ENCODE measurements around the gene KCNN3. TPM values are rescaled to one million over a fixed set of nuclear protein-coding genes. Genes with fewer than 3 reads are reported as not detected.

Gene KCNN3
- total RNA-seq, 1 donor, result 0.09 TPM

DNA sequence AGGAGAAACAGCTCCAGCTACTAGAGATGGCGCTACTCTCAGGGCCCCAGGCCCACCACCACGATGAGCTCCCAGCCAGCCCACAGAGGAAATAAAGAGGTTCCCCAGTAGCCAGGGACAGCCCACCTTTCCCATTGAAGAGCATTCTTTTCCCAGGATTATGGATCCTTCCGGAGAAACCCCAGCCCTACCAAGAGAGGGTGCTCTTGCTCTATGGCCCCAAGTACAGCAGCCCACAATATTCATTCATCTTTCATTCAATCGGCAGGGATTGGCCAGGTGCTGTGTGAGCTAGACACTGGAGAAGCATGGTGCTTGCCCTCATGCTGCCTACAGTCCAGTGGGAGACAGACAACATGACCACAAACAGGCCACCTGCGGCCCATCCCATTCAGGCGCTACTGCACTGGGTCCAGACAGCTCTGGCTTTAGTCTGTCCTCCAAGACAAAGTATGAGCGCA, 36.6 kb upstream of the KCNN3 start:
- TF ChIP-seq, protein P1, sequence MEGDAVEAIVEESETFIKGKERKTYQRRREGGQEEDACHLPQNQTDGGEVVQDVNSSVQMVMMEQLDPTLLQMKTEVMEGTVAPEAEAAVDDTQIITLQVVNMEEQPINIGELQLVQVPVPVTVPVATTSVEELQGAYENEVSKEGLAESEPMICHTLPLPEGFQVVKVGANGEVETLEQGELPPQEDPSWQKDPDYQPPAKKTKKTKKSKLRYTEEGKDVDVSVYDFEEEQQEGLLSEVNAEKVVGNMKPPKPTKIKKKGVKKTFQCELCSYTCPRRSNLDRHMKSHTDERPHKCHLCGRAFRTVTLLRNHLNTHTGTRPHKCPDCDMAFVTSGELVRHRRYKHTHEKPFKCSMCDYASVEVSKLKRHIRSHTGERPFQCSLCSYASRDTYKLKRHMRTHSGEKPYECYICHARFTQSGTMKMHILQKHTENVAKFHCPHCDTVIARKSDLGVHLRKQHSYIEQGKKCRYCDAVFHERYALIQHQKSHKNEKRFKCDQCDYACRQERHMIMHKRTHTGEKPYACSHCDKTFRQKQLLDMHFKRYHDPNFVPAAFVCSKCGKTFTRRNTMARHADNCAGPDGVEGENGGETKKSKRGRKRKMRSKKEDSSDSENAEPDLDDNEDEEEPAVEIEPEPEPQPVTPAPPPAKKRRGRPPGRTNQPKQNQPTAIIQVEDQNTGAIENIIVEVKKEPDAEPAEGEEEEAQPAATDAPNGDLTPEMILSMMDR (IDR thresholded peaks at IDR 0.05; ENCODE audit: insufficient read depth, low read length), result peak; percentile 43
- H3K4me3 ChIP-seq (ENCODE audit: low read depth, low read length), result no peak overlapping the region
- no peak for DNase-seq (ENCODE audit: low read depth)

DNA sequence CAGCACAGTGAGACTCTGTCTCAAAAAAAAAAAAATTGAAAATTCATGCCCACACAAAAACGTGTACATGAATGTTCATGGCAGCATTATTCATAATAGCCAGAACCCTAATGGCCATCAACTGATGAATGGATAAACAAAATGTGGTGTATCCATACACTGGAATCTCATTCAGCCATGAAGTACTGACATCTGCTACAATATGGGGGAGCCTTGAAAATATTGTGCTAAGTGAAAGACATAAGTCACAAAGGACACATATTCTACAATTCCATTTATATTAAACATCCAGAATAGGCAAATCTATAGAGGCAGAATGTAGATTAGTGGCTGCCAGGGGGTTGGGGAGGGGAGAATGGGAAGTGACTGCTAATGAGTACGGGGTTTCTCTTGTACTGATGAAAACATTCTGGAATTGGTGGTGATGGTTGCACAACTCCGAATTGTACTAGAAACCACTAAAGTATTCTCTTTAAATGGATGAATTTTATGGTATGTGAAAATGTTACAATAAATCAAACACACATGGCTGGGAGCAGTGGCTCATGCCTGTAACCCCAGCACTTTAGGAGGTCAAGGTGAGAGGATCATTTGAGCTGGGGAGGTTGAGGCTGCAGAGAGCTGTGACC, 33.0 kb upstream of the KCNN3 start:
- TF ChIP-seq, protein P1 (IDR thresholded peaks at IDR 0.05; ENCODE audit: insufficient read depth, low read length), result no peak
- no peak overlapping the region for H3K4me3 ChIP-seq (ENCODE audit: low read depth, low read length)
- DNase-seq (ENCODE audit: low read depth), result no peak

DNA sequence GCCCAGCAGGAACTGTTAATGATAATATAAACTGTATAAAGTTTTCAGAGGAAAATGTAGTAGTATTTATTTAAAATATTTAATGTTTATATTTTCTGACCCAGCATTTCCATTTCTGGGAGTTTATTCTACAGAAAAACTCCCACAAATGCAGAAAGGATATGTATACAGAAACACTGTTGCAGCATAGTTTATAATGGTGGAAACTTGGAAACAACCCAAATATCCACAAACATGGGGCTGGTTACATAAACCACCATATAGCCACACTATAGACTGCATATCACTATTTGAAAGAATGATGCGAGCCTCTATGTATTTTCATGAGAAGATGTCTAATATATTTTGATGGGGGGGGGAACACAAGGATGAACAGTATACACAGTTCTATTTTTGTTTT, 31.5 kb upstream of the KCNN3 start:
- H3K4me3 ChIP-seq (ENCODE audit: low read depth, low read length), result no peak overlapping the region
- TF ChIP-seq, protein P1 (IDR thresholded peaks at IDR 0.05; ENCODE audit: insufficient read depth, low read length), result no peak
- no peak for DNase-seq (ENCODE audit: low read depth)

DNA sequence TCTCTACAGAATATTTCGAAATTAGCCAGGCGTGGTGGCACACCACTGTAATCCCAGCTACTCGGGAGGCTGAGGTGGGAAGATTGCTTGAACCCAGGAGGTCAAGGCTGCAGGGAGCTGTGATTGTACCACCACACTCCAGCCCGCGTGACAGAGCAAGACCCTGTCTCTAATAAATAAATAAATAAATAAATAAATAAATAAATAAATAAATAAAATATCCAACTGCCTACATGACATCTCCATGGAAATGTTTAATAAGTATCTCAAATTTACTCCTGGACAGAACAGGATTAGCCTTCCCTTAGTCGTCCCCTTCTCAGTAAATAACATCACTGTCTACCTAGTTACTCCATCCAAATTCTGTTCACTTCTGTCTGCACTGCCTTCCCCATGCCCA, 29.0 kb upstream of the KCNN3 start:
- TF ChIP-seq, protein P1 (IDR thresholded peaks at IDR 0.05; ENCODE audit: insufficient read depth, low read length), result no peak
- no peak for DNase-seq (ENCODE audit: low read depth)
- H3K4me3 ChIP-seq (ENCODE audit: low read depth, low read length), result no peak overlapping the region

DNA sequence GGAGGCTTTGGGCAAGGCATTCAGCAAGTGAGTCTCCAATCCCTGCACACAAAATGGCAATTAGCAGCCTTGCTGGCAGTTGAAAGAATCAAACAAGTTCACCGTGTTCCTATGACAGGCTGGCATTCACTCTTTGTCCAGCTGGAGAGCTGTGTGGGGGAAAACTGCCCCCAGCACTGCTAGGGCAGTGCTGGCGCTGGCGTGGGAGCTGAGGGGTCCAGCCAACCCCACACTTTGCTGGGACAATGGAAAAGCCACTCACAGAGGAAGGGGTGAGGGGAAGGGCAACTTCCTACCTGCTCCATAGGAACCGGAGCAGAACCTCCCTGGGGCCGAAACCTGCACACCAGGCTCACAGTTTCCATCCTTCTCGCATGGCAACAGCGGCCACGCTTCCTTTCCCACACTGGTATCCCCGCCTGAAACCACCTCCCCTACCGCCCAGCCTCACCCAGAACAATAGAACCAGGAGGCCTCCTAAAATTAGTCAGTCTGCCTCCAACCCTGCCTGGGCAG, 26.7 kb upstream of the KCNN3 start:
- H3K4me3 ChIP-seq (ENCODE audit: low read depth, low read length), result no peak overlapping the region
- TF ChIP-seq, protein P1 (IDR thresholded peaks at IDR 0.05; ENCODE audit: insufficient read depth, low read length), result no peak
- no peak for DNase-seq (ENCODE audit: low read depth)

DNA sequence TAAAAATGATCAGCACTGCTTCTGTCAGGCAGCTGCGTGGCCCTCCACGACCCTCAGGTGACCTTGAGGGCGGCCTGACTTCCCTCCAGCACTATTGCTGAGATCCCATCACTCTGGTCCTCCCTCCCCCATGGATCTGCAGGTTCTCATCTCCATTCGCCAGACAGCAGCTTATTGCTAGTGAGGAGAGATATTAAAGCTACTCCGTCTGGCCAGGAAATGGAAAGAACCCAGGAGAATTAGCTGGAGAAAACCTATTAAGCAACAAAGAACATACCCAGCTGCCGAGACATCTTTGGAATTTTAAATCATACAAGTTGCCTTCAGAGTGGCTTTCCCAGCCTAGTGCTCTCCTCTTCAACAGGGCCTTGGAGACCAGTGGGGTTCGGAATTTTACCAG, 25.7 kb upstream of the KCNN3 start:
- TF ChIP-seq, protein P1 (IDR thresholded peaks at IDR 0.05; ENCODE audit: insufficient read depth, low read length), result no peak
- no peak overlapping the region for H3K4me3 ChIP-seq (ENCODE audit: low read depth, low read length)
- DNase-seq (ENCODE audit: low read depth), result peak; percentile 12

DNA sequence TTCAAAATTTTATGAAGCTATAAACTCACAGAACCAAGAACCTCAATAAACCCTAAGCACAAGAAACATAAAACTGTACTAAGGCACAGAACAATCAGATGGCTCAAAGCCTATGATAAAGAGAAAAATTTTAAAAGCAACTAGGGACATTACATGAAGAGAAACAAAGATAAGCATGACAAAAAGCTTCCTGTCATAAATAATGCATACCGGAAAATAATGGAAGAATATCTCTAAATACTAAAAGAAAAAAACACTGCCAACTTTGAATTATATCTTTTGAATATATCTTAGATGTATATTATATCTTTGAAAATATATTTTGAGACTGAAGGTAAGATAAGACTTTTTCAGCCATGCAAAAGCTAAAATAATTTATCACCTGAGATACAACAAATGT, 21.4 kb upstream of the KCNN3 start:
- DNase-seq (ENCODE audit: low read depth), result no peak
- TF ChIP-seq, protein P1 (IDR thresholded peaks at IDR 0.05; ENCODE audit: insufficient read depth, low read length), result no peak

More for the DNA sequence above, 21.4 kb upstream of the KCNN3 start:
- H3K4me3 ChIP-seq (ENCODE audit: low read depth, low read length), result no peak overlapping the region
